Fibroblast of skin of right quadriceps (primary cell): Measurements from ENCODE around the gene RIPOR3.
"Not testable (repeated sequence)": the region's sequence is repeated elsewhere in the genome, so short reads cannot be mapped to it uniquely, and the experiment has no call there.

ENCODE experiments used
- DNase-seq: peaks from one replicate; pipeline ENCODE4 v3.0.0-alpha.2; 2013

Gene RIPOR3

GRCh38 chr20:50723672-50724071 lies 32.3 kb upstream of the RIPOR3 start:
- DNase-seq: no peak

DNA sequence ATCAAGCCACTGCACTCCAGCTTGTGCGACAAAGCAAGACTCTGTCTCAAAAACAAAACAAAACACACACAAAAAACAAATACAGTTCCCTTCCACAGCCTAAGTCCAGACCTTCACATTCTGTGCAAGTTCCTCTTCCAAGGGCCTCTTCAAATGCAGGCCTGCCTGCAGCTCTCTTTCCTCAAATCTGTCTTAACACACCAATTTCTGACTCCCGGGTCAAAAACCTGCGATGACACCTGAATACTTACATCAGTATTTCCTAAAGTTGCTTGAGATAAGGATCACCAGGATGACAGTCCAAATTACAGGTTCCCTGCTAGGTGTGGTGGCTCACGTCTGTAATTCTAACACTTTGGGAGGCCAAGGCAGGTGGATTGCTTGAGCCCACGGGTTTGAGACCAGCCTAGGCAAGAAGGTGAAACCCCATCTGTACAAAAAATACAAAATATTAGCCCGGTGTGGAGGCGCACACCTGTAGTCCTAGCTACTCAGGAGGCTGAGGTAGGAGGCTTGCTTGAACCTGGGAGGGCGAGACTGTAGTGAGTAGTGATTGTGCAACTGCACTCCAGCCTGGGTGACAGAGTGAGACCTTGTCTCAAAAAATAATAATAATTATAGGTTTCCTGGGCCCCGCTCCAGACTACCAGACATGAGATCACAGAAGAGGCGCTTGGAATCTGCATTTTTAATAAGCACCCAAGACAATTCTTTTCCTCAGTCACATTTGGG lies 31.2 kb upstream of the RIPOR3 start:
- no peak for DNase-seq

DNA sequence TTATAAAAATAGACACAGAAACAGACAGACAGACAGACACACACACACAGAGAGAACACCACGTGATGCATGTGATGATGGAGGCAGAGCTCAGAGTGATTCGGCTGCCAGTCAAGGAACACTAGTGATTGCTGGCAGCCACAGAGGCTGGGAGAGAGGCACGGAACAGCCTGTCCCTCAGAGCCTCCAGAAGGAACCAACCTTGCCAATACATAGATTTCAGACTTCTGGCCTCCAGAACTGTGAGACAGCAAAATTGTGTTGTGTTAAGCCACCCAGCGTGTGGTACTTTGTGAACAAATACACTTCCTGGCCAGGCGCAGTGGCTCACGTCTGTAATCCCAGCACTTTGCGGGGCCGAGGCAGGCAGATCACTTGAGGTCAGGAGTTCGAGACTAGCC lies 30.5 kb upstream of the RIPOR3 start:
- no peak for DNase-seq

- DNase-seq: no peak
These were observed 29.2 kb upstream of the RIPOR3 start for GRCh38 chr20:50720582-50720981.

DNA sequence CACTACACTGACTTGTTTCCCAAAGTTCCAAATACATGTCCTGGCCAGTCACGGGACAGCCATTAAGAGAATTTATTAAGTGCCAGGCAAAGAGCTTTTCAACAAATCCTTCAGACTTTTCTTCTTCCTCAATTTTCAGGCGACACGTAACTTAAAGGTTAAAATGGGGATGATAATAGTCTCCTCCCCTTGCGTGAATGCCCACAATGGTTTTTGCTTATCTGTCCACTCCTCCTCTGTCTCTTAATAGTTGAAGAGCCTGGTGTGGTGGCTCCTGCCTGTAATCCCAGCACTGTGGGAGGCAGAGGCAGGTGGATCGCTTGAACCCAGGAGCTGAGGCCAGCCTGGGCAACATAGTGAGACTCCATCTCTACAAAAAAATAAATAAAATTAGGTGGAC lies 28.7 kb upstream of the RIPOR3 start:
- DNase-seq: no peak

- DNase-seq: no peak
These were observed 28.0 kb upstream of the RIPOR3 start for GRCh38 chr20:50719328-50719727.

GRCh38 chr20:50717974-50718761 lies 26.8 kb upstream of the RIPOR3 start:
- DNase-seq: no peak

GRCh38 chr20:50717312-50717711 lies 26.0 kb upstream of the RIPOR3 start:
- DNase-seq: no peak

GRCh38 chr20:50716518-50716917 lies 25.2 kb upstream of the RIPOR3 start:
- no peak for DNase-seq

GRCh38 chr20:50715694-50716093 lies 24.4 kb upstream of the RIPOR3 start:
- DNase-seq: no peak

DNA sequence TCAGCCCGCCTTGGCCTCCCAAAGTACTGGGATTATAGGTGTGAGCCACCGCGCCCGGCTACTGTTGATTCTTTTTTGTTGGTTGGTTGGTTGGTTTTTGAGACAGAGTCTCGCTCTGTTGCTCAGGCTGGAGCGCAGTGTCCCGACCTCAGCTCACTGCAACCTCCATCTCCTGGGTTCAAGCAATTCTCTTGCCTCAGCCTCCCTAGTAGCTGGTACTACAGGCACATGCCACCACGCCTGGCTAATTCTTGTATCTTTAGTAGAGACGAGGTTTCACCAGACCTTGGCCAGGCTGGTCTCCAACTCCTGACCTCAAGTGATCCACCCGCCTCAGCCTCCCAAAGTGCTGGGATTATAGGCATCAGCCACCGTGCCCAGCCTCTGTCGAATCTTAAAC lies 23.1 kb upstream of the RIPOR3 start:
- DNase-seq: not testable (repeated sequence)

DNA sequence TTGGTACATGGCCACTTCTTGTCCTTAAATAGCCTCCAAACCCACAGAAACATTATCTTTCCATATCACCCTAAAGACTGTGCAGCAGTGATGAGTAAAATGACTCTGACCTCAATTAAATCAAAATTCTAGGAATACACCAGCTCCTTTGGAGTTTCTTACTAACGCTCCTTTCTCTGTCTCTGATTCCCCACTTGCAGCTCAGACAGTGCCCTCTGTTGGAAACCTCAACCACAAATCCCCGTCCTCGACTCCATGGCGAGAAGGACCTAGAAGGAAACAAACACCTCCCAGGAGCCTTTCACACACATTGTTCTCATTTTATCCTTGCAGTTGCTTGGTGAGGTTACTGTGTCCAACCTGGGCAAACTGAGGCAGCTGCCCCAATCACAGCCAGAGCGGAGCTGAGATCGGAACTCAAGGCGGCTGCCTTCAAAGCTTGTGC lies 22.3 kb upstream of the RIPOR3 start:
- DNase-seq: peak; percentile 23

GRCh38 chr20:50712771-50713656 lies 21.7 kb upstream of the RIPOR3 start:
- DNase-seq: no peak

GRCh38 chr20:50711113-50711825 lies 19.9 kb upstream of the RIPOR3 start:
- DNase-seq: no peak

GRCh38 chr20:50710492-50711063 lies 19.2 kb upstream of the RIPOR3 start:
- DNase-seq: no peak

DNA sequence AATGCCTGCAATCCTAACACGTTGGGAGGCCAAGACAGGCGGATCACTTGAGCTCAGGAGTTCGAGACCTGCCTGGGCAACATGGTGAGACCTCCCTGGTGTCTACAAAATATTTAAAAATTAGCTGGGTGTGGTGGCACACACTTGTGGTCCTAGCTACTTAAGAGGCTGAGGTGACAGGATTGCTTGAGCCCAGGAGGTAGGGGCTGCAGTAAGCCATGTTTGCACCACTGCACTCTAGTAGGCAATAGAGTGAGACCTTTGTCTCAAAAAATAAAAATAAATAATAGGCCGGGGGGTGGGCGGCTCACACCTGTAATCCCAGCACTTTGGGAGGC lies 18.3 kb upstream of the RIPOR3 start:
- DNase-seq: no peak

- DNase-seq: peak; percentile 95
These were observed 17.7 kb upstream of the RIPOR3 start for GRCh38 chr20:50708845-50709635.

DNA sequence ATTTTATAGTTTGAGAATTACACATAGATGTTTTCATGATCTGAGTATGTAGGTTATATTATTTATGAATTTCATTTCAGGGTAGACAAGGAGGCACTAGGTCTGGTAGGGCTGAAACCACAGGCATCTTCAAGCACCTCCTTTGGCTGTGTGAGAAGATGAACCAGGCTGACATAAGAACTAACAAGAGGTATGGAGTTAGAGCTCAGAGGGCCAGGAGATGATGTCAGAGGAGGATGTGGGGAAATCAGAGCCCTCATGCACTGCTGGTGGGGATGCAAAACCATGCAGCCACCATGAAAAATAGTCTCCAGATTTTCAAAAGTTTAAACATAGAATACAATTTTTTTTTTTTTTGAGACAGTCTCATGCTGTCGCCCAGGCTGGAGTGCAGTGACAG lies 13.6 kb upstream of the RIPOR3 start:
- peak; percentile 47 for DNase-seq

DNA sequence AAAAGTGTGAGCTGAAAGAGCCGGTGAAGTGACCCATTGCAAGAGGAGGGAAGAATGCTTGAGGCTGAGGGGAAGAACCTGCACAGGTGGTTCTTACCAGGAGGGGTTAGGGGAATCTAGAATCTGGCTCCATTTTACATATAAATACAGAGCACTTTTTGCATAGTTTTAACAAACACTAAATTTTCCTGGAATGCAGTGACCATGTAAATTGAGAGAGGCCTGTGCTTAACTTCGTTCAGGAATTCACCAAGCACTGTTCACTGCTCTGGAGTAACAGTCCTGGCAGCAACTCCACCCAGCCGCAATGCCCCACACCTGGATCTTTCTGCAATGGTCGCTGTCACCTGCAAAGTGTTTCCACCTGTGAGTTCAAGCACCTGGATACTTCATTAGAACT lies 13.2 kb upstream of the RIPOR3 start:
- DNase-seq: no peak

- not testable (repeated sequence) for DNase-seq
These were observed 12.5 kb upstream of the RIPOR3 start for GRCh38 chr20:50703651-50704438.
